HL-60/S4 treated with phorbol 12-myristate 13-acetate at 8.2 ng/mL for 4 days and 3 days (cell line): Measurements from ENCODE around the gene ELFN1.
"Not testable (repeated sequence)": the region's sequence is repeated elsewhere in the genome, so short reads cannot be mapped to it uniquely, and the experiment has no call there.

ENCODE experiments used
- in situ Hi-C: fragments of 300-500 bp; cut with MboI; formaldehyde crosslinking; loops from 2 replicates; pipeline ENCODE4 v1.15.0; 2022; ENCODE audit warnings: low sequenced_read_pairs

The ELFN1 gene

DNA sequence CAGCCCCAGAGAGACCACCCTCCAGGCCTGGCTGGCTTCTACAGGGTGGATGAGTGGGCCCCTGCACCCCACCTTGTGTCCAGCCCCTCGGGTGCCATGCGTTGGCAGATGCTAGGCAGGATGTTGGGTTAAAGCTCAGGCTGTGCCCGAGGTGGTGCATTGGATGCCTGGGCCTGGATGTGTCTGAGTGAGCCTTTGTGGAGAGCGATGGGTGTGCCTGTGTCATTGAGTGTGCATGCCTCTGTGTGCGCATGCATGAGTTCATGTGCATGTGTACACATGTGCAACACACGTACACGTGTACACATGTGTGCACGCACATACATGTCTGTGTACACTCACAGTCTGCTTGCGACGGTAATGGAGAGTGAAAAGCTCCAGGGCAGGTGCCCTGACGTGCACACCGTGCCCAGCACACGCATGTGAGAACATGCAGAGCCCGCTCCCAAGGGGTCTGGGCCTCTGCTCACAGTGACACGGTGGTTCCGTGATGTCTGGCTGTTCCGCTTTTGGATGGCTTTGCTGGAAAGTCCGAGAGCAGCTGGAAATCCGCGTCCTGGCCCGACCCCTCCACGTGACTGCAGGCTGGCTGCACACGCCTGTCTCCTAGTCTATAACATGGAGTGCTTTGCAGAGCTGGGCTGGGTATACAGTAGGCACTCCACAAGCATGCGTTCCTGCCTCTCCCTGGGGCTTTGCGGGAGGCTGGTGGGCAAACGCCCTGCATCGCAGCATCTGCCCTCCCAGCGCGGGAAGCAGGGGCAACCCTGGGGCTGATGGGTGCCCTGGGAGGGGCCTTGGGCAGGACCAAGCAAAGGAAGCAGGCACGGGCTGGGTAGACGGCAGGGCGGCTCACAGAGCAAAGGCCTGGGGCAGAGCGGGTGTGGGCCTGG is 36.9 kb downstream of the ELFN1 start:
- in situ Hi-C loops: no loop called here

- in situ Hi-C loops: no loop called here
Observed at GRCh38 chr7:1707756-1708595, 37.9 kb downstream of the ELFN1 start.

- in situ Hi-C loops: no loop called here
Observed at GRCh38 chr7:1708596-1709251, 38.6 kb downstream of the ELFN1 start.

DNA sequence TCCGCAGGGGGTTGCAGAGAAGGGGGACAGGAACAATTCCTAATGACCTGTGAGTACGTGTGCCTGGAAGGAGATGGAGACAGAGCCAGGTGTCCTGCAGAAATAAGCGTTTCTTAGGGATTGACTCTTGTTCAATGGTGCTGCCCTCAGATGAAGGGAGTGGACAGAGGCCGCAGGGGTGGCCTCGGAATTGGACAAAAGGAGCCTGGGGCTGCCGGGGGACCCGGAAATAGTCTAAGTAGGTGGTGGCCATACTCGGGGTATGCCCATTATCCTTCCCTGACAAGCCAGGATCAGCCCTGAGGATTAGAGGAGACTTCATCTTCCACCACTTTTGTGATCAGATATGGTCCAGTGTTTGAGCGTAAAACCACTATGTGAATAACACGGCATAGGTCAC is 39.2 kb downstream of the ELFN1 start:
- in situ Hi-C loops: no loop called here

DNA sequence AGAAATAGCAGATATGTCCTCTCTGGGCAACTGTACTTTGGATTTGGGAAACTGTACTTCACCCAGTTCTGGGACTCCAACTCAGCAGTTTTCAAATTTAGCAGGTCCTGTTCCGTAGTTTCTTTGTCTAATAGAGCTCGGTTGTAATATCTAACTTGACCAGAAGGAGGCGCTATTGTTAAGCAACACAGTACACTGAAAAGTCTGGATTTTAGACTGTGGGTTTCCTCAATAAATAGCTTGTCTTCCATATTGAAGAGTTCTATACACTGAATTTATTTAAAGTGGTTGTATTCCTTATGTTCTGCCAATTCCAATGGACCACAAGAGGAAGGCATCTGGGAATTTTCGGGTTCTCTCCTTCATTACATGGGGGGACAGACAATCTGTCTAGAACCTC is 39.8 kb downstream of the ELFN1 start:
- in situ Hi-C loops: no loop called here

GRCh38 chr7:1710936-1711335 is 40.9 kb downstream of the ELFN1 start:
- in situ Hi-C loops: no loop called here

DNA sequence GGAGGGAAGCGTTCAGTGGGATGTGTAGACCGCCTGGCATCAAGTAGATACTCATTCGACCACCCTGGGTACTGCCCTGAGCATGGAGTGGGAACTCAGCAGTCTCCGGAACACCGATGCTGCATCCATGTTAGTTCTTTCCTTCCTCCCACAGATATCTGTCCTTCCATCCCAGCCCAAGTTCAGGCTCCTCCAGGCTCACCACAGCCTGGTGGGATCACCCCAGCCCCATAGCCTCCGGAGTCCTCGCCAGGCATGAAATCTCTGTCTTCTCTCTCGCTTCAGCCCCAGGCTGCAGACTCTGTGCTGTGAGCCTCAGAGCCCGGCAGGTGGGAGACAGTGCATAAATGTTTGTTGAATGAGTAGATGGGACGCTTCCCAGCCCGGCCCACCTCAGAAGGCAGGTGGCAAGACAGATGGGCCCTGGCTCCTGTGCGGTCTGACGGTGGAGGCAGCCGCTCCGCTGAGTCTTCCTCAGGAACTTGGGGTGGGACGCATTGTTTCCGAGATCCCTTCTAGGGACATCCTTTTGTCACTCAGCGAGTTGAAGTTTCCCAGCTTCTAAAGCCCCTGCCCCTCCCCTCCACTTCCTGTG is 42.9 kb downstream of the ELFN1 start:
- in situ Hi-C loops: no loop called here

- in situ Hi-C loops: no loop called here
Observed at GRCh38 chr7:1713502-1714484, 43.7 kb downstream of the ELFN1 start.

DNA sequence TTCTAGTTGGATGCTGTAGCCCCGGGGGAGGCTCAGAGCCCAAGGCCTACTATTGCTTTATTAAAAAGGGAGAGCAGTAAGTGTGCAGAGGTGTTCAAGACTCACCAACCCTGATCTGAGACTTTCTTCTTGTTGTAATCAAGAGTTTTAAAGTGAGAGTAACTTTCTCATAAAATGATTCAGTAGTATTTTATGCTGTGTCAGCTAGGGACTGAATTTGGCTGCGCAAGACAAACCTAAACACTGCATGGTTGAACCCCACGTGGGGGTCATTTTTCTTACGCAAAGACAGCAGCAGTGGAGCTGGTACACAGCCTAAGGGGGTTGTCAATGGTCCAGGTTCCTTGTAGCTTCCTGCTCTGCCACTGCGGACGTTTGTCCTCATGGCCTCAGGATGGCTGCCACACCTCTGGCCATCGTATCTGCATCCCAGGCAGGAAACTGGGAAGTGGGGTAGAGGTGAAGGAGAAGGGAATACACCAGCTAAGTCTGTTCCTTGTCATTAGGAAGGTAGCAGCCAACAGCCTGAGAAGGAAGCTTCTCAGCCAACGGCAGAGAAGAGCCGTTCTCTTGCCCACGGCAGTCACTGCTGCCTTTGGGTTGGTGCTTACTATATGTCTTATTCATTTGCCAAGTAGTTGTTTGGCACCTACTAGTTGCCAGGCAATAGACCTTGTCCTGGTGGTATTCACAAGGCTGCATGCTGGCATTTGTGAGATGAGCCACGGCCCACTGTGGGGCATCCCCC is 44.7 kb downstream of the ELFN1 start:
- in situ Hi-C loops: no loop called here

GRCh38 chr7:1715331-1715625 is 45.2 kb downstream of the ELFN1 start:
- in situ Hi-C loops: no loop called here

DNA sequence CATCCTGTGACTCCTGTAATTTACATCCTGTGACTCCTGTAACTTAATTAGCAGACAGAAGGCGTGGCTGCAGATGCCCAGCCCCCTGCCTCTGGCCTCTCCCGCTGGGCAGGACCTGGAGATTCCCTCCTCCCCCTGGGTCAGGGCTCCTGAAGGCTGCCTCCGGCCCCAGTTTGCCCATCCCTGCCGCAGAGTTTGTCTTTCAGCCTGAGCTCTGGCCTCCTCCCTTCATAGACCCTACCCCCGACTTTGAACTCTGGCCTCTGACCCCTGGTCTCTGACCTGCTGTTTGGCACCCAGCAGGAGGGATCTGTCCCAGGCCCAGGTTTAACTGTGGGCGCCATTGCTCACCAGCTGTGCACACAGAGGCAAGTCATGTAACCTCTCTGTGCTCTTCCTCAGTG is 45.6 kb downstream of the ELFN1 start:
- in situ Hi-C loops: no loop called here

DNA sequence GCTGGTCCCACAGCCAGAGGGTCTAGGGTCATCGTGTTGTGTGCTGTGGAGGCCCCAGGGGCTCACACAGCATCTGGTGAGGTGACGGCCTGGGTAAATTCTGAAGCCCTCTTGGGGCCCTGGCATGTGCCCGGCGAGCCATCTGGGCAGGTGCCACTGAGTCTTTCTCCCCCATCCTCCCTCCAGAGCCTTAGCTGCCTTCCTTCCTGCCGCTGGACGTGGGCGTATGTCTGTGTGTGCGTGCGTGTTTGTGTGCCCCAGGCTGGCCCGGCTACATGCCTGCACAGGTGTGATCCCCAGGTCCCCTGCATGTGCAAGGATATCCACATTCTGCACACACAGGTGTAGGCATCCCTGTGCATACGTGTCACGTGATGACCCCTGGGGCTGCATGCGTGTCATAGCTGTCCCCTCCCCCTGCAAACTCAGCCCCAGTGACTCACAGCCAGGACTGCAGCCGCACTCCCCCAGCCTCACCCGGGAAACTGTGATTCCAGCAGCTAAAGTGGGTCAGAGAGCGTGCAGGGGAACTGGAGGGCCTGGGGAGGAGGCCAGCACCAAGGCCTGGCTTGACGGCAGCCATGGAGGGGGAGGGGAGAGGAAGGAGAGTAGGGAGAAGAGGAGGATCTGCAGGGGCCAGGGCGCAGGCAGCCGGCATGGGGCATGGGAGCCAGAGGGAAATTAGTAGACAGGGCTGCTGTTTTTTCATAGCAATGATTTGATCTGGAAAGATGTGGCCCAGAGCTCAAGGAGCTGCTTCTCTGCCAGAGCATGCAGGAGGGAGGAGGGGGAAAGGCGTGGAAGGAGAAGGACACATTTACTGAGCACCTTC is 46.4 kb downstream of the ELFN1 start:
- in situ Hi-C loops: no loop called here

DNA sequence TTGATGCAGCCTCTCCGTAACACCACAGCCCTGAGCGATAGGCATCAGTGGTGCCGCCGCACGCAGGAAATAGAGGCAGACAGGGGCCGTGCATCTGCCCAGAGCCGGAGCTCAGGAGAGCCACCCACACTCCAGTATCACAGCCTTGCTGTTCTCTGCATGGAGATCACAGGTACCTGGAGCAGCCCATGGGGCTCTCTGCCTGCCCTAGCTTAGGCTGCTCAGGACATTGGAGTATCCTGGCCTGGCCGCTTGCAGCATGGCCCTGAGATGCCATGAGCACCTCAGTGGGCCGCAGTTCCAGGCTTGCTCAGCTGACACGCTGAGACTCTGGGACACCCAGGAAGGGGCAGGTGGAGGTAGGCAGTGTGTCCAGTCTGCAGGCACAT is 47.0 kb downstream of the ELFN1 start:
- in situ Hi-C loops: no loop called here

GRCh38 chr7:1717903-1718676 is 48.0 kb downstream of the ELFN1 start:
- in situ Hi-C loops: no loop called here

GRCh38 chr7:1718850-1719249 is 48.8 kb downstream of the ELFN1 start:
- in situ Hi-C loops: not testable (repeated sequence)

- in situ Hi-C loops: not testable (repeated sequence)
Observed at GRCh38 chr7:1719256-1719655, 49.2 kb downstream of the ELFN1 start.

GRCh38 chr7:1719913-1720312 is 49.8 kb downstream of the ELFN1 start:
- in situ Hi-C loops: no loop called here

DNA sequence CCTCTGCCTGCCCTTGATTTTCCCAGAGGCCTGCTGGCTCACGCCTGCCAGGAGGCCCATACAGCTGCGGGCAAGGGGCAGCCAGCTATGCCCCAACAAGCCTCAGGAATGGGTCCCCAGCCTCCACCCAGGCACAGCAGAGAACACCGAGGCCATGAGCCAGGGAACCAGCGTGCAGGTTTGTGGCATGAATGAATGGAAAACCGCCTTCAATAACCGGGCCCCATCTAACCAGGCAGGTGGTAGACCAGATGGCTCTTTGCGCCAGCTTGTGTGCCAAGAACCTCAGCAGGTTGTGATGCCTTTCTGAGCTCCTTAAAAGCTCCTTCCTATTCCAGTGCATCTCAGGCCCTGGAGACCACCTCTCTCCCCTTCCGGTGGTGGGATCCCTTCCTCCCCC is 50.2 kb downstream of the ELFN1 start:
- in situ Hi-C loops: no loop called here
